ENCODE results near the gene PDE4A.
"Not testable (repeated sequence)": the region's sequence is repeated elsewhere in the genome, so short reads cannot be mapped to it uniquely, and the experiment has no call there.

Gene PDE4A

GRCh38 chr19:10461047-10461949 is 41.0 kb downstream of the PDE4A start:
- in situ Hi-C loops (cut with HindIII; ENCODE audit: low sequenced_read_pairs), result no loop called here

- in situ Hi-C loops (cut with HindIII; ENCODE audit: low sequenced_read_pairs), result not testable (repeated sequence)
Measured at GRCh38 chr19:10462042-10462441, 41.7 kb downstream of the PDE4A start.

- in situ Hi-C loops (cut with HindIII; ENCODE audit: low sequenced_read_pairs), result no loop called here
Measured at GRCh38 chr19:10462557-10462956, 42.2 kb downstream of the PDE4A start.

GRCh38 chr19:10464456-10464855 is 44.1 kb downstream of the PDE4A start:
- in situ Hi-C loops (cut with HindIII; ENCODE audit: low sequenced_read_pairs), result no loop called here

GRCh38 chr19:10467104-10467706 is 46.9 kb downstream of the PDE4A start:
- in situ Hi-C loops (cut with HindIII; ENCODE audit: low sequenced_read_pairs), result no loop called here

- in situ Hi-C loops (cut with HindIII; ENCODE audit: low sequenced_read_pairs), result no loop called here
Measured at GRCh38 chr19:10468133-10468532, 47.8 kb downstream of the PDE4A start.

GRCh38 chr19:10471909-10472308 is 51.6 kb downstream of the PDE4A start:
- in situ Hi-C loops (cut with HindIII; ENCODE audit: low sequenced_read_pairs), result no loop called here

- in situ Hi-C loops (cut with HindIII; ENCODE audit: low sequenced_read_pairs), result no loop called here
Measured at GRCh38 chr19:10473192-10473591, 52.9 kb downstream of the PDE4A start.

- in situ Hi-C loops (cut with HindIII; ENCODE audit: low sequenced_read_pairs), result no loop called here
Measured at GRCh38 chr19:10474962-10475451, 54.7 kb downstream of the PDE4A start.

GRCh38 chr19:10478476-10478875 is 58.1 kb downstream of the PDE4A start:
- in situ Hi-C loops (cut with HindIII; ENCODE audit: low sequenced_read_pairs), result no loop called here

- in situ Hi-C loops (cut with HindIII; ENCODE audit: low sequenced_read_pairs), result no loop called here
Measured at GRCh38 chr19:10478903-10479384, 58.6 kb downstream of the PDE4A start.

GRCh38 chr19:10486551-10486950 is 66.2 kb downstream of the PDE4A start:
- in situ Hi-C loops (cut with HindIII; ENCODE audit: low sequenced_read_pairs), result no loop called here

- in situ Hi-C loops (cut with HindIII; ENCODE audit: low sequenced_read_pairs), result no loop called here
Measured at GRCh38 chr19:10491472-10492047, 71.2 kb downstream of the PDE4A start.

GRCh38 chr19:10497371-10497770 is 77.0 kb downstream of the PDE4A start:
- in situ Hi-C loops (cut with HindIII; ENCODE audit: low sequenced_read_pairs), result no loop called here

GRCh38 chr19:10499550-10500246 is 79.4 kb downstream of the PDE4A start:
- in situ Hi-C loops (cut with HindIII; ENCODE audit: low sequenced_read_pairs), result no loop called here

- in situ Hi-C loops (cut with HindIII; ENCODE audit: low sequenced_read_pairs), result no loop called here
Measured at GRCh38 chr19:10500247-10500592, 79.9 kb downstream of the PDE4A start.

GRCh38 chr19:10501971-10502523 is 81.7 kb downstream of the PDE4A start:
- in situ Hi-C loops (cut with HindIII; ENCODE audit: low sequenced_read_pairs), result no loop called here

GRCh38 chr19:10502524-10503001 is 82.2 kb downstream of the PDE4A start:
- in situ Hi-C loops (cut with HindIII; ENCODE audit: low sequenced_read_pairs), result no loop called here

GRCh38 chr19:10503002-10503789 is 82.9 kb downstream of the PDE4A start, which contains the start of gene KEAP1:
Gene KEAP1 (minus strand): TSS chr19:10503356. CDS start chr19:10500033, 3,323 bp downstream.
- in situ Hi-C loops (cut with HindIII; ENCODE audit: low sequenced_read_pairs), result no loop called here
